Stimulated activated naive CD4-positive, alpha-beta T cell (primary cell): ENCODE results near the gene TPRG1L.
"Not testable (repeated sequence)": the region's sequence is repeated elsewhere in the genome, so short reads cannot be mapped to it uniquely, and the experiment has no call there.

ENCODE experiments used
- DNase-seq, 6 experiments: peaks; one replicate each; lab custom pipeline; 2025; lab: John Stamatoyannopoulos, UW

TPRG1L gene

DNA sequence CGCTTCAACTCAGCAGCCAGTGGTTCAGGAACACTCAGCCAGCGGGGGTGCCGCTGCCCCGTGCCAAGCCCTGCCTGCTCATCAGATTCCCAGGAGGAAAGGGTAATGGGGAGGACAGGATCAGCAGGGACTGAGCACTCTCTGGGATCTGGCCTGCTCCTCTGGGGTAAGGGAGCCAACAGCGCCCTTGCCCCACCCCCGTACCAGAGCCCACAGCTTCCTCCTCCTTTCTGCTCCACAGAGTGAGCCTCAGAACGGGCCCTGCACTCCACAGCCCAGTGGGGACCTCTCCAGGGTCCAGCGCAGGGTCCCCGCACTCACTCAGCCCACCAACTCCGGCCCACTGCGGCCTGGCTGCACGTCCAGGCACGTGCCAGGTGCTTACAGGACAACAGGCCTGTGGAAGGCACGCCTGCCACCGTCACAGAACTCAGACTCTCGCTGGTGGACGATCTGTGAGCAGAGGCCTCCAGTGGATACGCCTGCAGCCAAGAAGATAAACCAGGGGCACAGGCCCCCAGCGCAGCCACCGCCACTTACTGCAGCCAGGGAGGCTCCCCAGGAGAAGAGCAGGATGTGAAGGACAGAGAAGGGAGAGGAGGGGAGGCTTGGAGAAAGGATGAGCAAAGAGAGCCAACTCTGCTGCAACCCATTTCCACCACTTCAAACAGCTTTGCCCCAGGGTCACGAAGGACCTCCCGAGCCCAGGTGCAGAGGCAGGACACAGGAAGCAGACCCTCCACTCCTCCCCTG, 15.6 kb upstream of the TPRG1L start:
- no peak for DNase-seq

DNA sequence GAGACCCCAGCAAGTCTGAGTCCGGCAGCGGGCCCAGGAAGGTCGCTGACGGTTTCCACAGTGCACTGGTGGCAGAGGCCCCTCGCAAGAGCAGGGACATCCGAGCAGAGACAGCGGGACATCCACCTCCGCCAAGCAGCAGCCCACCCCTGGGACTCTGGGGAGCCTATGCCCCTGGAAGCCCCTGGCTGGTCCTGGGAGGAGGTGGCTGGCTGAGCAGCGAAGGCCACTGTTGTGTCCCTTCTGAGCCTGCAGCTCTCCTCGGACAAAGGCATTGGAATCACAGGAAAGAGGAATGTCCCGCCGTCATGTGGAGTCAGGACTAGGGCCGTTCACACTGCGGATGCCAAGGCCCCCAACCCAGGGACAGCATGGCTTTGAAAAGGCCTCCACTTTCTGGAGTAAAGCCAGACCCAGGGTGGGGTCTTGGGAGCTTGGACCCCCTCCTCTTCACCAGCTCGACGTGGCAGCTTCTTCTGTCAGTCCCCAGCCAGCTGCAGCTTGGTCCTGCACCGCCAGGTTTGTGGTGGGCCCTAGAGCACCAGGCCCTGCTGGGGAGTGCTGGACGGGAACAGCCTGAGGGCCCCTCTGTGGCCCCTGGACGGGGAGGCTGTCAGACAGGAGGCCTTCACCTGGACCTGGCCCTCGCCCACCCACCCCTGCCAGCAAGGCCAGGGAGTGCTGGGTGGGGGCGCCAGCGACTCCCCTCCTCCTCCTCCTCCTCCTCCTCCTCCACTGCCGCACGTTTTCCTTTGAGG, 14.9 kb upstream of the TPRG1L start:
- no peak for DNase-seq

DNA sequence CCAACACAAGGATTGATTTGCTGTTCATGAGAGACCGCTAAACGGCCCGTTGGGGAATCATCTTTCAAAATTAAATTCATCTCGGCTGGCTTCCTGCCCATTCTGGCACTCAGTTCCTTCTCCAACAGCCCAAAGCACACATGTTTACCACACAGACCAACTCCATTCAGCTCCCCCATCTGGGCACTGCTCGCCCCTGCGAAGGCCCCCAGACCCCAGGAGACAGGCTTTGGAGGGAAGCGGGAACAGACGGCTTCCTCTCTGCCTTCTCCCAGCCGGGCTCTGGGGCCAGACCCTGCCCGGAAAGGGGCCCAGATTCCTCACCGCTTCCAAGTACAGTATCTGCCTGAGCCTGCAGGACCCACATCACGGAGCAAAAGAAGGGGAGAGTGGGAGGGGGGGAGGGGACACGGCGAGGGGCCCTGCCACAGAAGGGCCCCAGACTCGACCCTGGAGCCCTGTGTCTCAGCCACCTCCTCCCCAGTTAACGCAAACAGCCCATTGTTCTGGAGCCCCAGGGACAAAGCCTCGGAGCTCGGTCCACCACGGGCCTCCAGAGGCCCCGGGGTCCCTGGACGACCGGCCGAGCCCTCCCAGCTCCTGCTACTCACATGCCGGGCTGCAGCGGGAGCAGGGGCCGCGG, 14.2 kb upstream of the TPRG1L start:
- DNase-seq: peak in 2 of 6 experiments; percentile 8 to 32

DNA sequence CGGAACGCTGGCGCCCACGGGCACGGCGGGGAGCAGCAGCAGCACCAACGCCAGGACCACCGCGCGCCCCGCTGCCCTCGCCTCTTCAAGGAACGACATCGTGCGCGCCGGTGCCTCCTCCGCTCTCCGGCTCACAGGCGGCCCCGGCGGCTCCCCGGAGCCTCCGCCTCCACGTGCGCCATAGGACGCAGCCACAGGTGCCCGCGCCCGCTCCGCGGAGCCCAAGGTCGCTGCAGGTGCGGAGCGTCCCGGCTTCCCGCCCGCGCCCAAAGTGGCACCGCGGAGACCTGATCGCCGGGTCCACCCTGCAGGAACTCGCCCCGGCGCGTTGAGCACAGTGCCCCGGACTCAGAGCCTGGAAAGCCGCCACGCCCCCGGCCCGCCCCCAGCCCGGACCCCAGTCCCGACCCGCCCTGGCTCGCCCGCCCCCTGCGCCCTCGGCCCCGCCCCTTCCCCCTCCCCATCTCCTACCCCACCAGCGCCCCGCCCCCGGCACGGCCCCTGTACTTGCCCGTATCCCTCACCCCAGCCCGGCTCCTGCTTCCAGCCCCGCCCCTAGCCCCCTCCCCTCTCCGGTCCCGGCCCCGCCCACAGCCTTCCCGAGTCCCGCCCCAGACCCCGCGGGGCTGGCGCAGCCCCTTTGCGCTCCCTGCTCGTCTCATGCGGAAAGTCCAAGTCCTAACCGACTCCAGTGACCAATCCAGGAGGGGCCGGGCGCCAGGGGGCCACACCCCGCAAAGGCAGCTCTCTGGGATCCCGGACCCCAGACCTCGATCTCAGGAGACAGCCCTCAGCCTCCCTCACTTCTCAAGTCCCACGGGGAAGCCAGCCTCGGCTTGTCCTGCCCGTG, 13.4 kb upstream of the TPRG1L start, which contains the start of gene MEGF6:
Gene MEGF6 (minus strand): TSS at position 339 of the 850 bp plus-strand sequence. CDS start 240 bp downstream, at position 99.
- peak; percentile 24 to 75 (median 48) for DNase-seq

DNA sequence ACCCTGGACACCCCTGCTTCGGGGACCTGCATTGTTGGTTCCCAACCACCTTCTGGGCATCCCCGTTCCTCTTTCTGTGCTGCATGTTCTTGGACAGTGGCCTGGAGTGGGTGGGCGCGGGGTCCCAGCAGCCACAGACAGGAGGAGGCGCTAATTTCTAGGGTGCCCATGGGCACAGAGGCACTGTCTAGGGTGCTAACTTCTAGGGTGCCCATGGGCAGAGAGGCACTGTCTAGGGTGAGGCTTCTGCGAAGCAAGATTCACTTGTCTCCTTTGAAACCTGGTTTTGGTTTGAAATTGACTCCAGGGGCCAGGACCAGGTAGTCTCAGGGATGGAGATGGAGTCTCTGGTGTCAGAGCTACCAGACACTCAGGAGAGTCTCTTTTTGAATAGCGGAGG, 12.7 kb upstream of the TPRG1L start:
- peak in 1 of 6 experiments; percentile 12 for DNase-seq

DNA sequence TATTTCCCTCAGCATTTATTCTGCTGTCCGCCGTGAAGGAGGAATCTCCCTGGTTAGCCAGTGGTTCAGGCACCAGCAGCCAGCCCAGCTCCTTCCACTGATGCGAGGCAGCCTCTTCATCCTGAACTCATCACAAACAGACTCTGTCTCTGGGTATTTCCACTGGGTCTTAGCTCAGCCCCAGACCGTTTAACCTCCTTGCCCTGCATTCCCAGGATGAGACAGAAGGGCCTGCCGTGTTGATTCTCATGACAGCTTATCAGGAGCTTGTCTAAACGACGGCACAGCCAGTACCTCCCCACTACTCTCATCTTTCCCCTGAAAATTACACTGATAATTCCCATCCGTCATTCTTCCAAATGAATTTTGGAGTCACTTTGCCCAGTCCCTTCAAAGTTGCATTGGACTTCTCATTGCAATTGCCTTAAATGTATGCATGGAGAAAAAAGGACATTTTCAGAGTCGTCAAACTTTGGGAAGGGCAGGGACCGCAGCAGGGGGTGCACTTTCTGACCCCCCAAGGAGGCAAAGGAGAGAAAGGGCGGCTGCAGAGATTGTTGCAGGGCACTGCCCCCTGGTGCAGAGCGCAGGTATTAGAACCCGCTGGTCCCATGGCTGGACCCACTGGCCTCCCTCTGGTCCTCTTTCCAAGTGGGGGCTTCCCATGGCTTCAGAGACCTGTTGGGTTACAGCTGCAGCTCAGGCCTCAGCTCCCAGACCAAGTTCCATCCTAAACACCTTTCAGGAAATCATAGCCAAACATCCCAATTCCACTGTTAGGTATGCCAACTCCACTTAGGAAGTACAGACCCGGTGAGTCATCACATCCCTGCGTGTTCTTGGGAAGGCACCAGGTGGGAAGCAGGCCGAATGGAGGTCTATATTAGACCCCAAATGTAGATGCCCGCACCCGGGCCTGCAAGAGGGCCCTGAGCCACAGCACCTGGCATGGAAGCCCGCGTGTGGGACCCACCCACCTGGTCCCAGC, 9.8 kb upstream of the TPRG1L start:
- DNase-seq: peak in 2 of 6 experiments; percentile 6 to 16

DNA sequence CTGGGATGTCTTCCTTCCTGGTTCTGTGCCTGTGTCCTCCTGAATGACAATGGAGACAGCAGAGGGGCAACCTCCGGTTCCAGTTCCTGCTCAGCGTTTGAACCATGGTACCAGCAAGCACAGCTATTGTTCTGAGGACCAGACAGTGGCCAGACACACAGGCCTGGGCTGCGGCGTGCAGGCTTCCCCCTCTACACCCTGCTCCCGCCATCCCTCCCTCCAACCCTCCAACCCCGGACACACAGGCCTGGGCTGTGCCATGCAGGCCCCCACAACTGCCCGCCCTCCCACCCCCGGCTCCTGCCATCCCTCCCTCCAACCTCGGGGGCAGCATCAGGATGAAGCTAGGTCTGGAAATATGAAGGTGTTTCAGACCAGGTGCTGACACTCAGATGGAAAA, 8.0 kb upstream of the TPRG1L start:
- DNase-seq: no peak

DNA sequence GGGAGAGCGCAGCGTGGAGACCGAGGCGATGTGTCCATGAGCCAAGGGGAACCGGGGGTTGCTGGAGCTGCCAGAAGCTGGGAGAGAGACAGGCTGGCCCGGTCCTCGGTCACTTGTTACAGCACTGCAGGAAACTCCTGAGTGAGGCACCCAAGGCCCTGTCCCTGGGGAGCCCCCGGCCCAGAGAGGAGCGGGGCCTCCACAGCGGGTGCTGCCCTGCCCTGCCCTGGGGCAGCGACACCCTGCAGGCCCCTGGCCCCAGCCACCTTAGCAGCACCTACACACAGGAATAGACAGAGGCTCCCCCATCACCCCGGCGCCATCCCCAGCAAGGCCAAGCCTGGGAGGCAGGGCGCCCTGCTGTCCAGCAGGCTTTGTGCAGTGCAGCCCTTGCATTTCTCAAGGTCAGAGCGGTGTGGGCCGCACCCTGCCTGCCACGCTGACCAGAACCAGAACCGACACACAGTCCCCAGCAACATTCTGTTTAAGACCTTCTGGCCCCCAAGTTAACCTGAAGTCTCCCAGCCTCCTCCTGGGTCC, 6.9 kb upstream of the TPRG1L start:
- no peak for DNase-seq

DNA sequence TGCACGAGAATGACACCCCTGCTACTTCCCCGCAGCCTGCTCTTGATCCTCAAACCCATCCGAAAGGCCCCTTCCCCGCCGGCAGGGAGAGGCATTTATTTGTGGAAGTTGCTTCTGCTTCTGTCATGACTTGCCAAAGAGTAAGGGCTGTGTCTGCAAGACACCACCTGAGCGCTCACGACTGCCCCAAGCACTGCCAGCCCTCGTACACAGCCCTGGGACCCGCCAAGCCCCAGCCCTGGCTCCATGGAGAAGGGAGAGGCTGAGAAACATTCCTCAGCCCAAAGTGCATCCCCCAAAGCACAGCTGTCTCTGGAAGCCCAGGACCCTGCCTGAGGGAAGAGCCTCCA, 6.3 kb upstream of the TPRG1L start:
- no peak for DNase-seq

DNA sequence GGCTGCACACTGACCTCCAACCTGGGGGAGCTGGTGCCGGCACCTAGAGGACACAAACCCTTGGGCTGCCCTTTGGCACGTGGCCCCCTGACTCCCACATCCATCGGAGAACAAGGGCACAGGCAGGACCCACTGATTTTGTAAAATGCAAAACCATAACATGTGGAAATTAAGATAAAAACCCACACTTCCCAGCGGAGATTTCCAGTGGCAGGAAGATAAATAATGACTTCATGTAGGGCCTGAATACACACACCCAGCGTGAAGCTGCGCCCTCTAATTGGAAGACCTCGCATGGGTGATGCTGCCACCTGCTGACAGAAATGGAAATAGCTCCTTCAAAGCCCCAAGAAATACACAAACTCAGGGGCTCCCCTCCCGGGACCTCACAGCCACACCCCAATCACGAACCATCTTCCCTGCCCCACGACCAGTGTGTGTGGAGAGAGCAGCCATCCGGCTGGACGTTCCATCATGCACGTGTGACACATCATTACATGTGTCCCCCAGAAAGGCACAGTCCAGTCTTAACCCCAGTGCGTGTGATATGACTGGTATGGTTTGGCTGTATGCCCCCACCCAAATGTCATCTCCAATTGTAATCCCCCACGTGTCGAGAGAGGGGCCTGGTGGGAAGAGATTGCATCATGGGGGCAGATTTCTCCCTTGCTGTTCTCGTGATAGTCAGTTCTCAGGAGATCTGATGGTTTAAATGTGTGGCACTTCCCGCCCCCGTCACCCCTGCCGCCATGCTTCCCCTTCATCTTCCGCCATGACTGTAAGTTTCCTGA, 5.7 kb upstream of the TPRG1L start:
- peak; percentile 54 to 83 (median 68) for DNase-seq

DNA sequence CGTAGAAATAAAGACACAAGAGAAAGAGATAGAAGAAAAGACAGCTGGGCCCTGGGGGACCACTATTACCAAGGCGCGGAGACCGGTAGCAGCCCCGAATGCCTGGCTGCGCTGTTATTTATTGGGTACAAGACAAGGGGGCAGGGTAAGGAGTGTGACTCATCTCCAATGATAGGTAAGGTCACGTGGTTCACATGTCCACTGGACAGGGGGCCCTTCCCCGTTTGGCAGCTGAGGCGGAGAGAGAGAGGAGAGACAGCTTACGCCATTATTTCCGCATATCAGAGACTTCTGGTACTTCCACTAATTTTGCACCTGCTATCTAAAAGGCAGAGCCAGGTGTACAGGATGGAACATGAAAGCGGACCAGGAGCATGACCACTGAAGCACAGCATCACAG, 4.1 kb upstream of the TPRG1L start:
- no peak for DNase-seq

DNA sequence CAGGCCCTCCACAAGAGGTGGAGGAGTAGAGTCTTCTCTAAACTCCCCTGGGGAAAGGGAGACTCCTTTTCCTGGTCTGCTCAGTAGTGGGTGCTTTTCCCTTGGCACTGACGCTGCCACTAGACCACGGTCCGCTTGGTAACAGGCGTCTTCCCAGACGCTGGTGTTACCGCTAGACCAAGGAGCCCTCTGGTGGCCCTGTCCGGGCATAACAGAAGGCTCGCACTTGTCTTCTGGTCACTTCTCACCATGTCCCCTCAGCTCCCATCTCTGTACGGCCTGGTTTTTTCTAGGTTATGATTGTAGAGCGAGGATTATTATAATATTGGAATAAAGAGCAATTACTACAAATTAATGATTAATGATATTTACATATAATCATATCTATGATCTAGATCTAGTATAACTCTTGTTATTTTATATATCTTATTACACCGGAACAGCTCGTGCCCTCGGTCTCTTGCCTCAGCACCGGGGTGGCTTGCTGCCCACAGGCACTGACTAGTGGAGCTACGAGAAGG, 3.6 kb upstream of the TPRG1L start:
- DNase-seq: peak in 1 of 6 experiments; percentile 37

DNA sequence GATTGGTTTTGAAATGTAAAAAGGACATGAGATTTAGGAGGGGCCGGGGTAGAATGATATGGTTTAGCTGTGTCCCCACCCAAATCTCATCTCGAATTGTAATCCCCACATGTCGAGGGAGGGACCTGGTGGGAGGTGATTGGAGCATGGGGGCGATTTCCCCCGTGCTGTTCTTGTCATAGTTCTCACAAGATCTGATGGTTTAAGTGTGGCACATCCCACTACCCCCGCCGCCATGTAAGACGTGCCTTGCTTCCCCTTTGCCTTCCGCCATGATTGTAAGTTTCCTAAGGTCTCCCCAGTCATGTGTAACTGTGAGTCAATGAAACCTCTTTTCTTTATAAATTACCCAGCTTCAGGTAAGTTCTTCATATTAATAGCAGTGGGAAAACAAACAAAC, 2.7 kb upstream of the TPRG1L start:
- not testable (repeated sequence) for DNase-seq

DNA sequence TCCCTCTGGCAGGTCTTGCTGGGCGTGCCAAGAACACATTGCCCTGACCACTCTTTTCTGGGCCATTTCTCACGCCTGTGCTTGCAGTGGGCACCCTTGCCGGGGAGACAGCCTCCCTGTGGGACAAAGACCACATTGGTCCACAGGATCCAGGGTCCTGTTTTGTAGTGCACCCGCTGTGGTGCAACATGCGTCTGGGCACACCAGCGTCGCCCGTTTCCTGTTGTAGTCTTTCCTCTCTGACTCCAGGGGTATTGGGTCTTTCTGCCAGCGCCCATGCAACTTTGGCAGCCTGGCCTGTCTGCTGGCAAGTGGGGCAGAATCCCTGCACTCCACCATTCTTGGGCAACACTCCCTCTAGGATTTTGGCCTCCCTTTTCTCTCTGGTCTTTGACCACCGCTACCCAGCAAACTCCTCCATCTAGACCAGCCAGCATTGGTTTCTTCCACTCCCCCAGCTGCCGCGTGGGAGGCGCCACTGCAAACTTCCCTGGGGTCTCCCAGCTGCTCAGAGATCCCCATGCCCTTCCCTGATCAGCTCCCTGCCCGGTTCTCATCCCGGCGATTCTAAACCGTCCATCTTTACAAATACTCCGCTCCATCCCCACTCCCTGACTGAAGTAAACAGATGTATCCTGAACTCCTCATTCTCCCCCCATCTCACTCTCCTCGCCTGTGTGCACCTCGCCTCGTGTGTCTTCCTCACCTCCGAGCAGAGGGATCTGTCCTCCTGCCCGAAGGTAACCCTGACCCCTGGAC, 1.2 kb upstream of the TPRG1L start:
- peak in 1 of 6 experiments; percentile 17 for DNase-seq

DNA sequence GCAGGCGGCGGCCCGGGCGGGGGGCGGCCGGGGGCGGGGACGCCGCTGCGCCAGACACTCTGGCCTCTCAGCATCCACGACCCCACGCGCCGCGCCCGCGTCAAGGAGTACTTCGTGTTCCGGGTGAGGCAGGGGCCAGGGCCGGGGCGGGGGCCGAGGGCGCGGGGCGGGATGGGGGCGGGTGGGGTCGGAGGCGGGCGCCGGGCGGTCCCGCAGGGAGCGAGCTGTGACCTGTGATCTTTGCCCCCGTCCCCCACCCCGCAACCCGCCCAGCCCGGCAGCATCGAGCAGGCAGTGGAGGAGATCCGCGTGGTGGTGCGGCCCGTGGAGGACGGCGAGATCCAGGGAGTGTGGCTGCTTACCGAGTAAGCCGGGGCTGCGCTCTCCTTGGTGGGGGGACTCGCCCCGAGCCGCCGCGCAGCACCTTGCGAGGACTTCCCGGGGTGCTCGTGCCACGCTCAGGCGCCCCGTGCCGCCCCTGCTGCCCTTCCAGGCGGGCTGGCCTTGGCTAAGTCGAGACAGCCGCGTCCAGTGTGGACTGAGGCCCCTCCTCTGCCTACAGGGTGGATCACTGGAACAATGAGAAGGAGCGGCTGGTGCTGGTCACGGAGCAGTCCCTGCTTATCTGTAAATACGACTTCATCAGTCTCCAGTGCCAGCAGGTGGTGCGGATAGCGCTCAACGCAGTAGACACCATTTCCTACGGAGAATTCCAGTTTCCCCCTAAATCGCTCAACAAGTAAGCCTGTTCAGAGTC, 514 bp downstream of the TPRG1L start:
- peak in 3 of 6 experiments; percentile 45 to 66 (median 52) for DNase-seq

DNA sequence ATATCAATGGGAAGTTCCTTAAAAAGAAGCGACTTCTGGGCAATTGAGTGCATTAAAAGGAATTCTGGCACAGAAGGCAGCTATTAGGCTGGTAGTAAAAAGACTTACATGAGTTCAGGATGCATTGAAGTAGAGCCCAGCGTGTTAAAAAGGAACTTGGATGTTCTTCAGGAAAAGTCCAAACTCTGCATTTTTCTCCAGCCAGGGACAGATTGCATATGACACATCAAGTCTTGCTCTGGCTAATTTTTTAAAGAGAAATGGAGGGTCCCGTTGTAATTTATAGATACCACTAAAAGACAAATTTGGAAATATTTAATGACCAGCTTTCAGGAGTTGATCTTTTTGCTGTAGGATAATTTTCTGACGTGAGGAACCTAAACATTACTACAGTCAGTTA, 1.2 kb downstream of the TPRG1L start:
- DNase-seq: no peak

DNA sequence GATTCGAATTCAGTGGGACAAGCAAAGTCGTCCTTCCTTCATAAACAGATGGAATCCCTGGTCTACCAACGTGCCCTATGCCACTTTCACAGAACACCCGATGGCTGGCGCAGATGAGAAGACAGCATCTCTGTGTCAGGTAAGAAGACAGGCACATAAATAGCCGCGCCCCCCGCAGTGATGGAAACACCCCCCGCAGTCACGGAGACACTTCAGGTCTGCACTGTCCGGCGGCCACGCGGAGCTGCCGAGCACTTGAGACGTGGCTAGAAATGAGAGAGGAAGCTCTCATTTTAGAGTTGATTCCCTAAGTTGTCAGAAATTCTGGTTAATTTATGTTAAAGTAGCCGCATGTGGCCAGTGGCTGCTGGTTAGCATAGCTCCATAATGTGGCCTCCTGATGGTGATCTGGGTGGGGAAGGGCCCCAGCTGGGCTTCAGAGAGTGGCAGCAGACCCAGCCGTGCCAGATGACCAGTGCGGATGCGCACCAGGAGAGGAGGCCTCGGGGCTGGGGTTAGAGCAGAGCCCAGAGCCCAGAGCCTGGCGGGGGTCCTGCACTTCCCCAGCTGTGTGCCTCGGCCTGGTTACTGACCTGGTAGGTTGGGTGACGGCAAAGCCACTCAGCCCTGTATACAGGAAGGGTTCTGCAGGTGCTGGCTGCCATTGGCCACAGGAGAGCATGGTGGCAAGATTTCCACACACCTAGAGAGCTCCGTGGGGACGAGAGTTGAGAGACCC, 2.9 kb downstream of the TPRG1L start:
- no peak for DNase-seq
